SK-N-SH treated with all-trans-retinoic acid at 6 μM for 48 hours (cell line): Measurements from ENCODE around the gene CTSF.

Source experiments
- RARB ChIP-seq: fragments of 250-450 bp; sonication (Bioruptor Pico); IDR thresholded peaks from 2 replicates; pipeline ENCODE4 v1.8.0; 2021; ENCODE audit warnings: mild to moderate bottlenecking, moderate library complexity
- SNAI2 ChIP-seq: fragments of 250-450 bp; sonication (Bioruptor Pico); IDR thresholded peaks from 2 replicates; pipeline ENCODE4 v1.5.0; 2020; ENCODE audit warnings: mild to moderate bottlenecking, moderate library complexity
- ZFP30 ChIP-seq: fragments of 450-650 bp; formaldehyde crosslinking; IDR thresholded peaks from 2 replicates; pipeline ENCODE4 v1.5.0; 2022; ENCODE audit warnings: mild to moderate bottlenecking, moderate library complexity
- TF ChIP-seq, protein P1 (sequence below): fragments of 250-450 bp; sonication (Bioruptor Pico); IDR thresholded peaks from 2 replicates; pipeline ENCODE4 v1.8.0; 2020; ENCODE audit warnings: mild to moderate bottlenecking, moderate library complexity, borderline replicate concordance

DNA sequence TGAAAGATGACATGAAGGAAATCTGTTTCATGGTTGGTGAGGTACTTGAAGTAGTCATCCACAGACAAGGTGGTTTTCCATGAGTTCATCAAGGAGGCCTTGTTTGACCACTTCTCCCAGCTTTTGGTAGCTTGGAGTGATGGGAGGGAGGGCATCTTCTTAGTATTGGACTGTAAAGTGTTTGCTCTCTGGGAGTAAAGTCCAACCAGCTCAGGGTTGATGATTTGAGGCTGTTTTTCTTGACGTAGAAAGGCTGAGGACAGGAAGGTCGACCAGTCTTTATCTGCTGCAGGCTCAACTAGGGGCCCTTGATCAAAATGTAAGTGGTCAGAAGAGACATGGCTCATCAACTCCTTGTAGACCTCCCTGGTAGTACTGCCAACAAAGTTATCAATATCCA, 22.8 kb upstream of the CTSF start:
- TF ChIP-seq, protein P1, sequence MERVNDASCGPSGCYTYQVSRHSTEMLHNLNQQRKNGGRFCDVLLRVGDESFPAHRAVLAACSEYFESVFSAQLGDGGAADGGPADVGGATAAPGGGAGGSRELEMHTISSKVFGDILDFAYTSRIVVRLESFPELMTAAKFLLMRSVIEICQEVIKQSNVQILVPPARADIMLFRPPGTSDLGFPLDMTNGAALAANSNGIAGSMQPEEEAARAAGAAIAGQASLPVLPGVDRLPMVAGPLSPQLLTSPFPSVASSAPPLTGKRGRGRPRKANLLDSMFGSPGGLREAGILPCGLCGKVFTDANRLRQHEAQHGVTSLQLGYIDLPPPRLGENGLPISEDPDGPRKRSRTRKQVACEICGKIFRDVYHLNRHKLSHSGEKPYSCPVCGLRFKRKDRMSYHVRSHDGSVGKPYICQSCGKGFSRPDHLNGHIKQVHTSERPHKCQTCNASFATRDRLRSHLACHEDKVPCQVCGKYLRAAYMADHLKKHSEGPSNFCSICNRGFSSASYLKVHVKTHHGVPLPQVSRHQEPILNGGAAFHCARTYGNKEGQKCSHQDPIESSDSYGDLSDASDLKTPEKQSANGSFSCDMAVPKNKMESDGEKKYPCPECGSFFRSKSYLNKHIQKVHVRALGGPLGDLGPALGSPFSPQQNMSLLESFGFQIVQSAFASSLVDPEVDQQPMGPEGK (CRISPR knock-in tag): no peak
- TF ChIP-seq RARB (CRISPR knock-in tag): no peak
- TF ChIP-seq SNAI2: no peak
- TF ChIP-seq ZFP30 (CRISPR knock-in tag): no peak
